ENCODE measurements around the gene HDGFL1. TPM values are rescaled to one million over a fixed set of nuclear protein-coding genes. Genes with fewer than 3 reads are reported as not detected.

HDGFL1 gene
- total RNA-seq, 1 experiment from 2014 or later, result not detected

DNA sequence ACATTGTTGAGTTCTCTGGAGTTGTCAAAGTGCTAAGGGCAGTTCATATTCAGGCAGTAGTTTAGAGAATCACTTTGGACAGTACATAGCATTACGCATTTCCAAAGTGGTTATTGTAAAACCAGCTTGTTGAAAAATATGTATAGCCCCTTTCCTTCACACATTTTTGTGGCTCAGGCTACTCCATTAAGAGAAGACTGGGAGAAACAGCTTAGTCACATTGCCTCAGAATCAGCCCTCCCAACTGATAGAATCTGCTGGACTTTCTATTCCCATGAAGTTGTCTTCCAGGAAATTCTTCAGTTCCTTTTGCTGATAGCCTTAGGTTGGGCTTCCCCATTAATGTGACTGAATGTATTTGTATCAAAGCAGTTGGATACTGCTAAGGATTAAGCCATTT is 39.5 kb upstream of the HDGFL1 start:
- CTCF ChIA-PET, result no interaction called here
- Mint-ChIP-seq H3K27ac (no peak overlapping the region), H3K4me1 (no peaks in the 10 kb centered on the region)

DNA sequence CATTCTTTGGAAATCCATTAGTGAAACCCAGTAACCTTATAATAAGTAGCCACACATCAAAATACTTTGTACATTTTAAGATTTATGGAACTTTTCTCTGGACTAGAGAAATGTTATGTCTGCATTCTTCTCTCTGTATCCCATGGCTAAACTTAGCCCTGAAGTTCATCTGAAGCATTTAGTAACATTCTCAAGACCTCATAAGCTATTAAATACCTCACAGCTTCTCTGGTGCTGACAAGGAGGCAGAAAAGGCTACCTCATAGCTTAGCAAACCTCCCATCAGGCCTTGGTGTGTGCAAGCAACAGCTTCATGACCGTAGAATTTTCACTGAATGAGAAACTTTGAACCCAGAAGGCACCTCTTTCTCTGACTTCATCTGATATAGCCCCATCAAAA is 38.9 kb upstream of the HDGFL1 start:
- no peak overlapping the region for H3K27ac Mint-ChIP-seq
- no peaks in the 10 kb centered on the region for H3K4me1 Mint-ChIP-seq
- CTCF ChIA-PET, result no interaction called here
- no peaks in the 10 kb centered on the region for H3K36me3 Mint-ChIP-seq
- no peaks in the 10 kb centered on the region for H3K27me3 Mint-ChIP-seq (ENCODE audit: low read depth)
- no peak overlapping the region for H3K4me3 Mint-ChIP-seq
- H3K9me3 Mint-ChIP-seq, result no peaks in the 10 kb centered on the region
- POLR2A ChIA-PET, result no interaction called here
- no peak for TF ChIP-seq HMGA2 (CRISPR knock-in tag; IDR thresholded peaks at IDR 0.05)
- TF ChIP-seq ZNF416 (CRISPR knock-in tag; IDR thresholded peaks at IDR 0.05), result no peak
- TF ChIP-seq, protein P1, sequence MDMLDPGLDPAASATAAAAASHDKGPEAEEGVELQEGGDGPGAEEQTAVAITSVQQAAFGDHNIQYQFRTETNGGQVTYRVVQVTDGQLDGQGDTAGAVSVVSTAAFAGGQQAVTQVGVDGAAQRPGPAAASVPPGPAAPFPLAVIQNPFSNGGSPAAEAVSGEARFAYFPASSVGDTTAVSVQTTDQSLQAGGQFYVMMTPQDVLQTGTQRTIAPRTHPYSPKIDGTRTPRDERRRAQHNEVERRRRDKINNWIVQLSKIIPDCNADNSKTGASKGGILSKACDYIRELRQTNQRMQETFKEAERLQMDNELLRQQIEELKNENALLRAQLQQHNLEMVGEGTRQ (CRISPR knock-in tag; IDR thresholded peaks at IDR 0.05), result no peak
- TF ChIP-seq, protein P2, sequence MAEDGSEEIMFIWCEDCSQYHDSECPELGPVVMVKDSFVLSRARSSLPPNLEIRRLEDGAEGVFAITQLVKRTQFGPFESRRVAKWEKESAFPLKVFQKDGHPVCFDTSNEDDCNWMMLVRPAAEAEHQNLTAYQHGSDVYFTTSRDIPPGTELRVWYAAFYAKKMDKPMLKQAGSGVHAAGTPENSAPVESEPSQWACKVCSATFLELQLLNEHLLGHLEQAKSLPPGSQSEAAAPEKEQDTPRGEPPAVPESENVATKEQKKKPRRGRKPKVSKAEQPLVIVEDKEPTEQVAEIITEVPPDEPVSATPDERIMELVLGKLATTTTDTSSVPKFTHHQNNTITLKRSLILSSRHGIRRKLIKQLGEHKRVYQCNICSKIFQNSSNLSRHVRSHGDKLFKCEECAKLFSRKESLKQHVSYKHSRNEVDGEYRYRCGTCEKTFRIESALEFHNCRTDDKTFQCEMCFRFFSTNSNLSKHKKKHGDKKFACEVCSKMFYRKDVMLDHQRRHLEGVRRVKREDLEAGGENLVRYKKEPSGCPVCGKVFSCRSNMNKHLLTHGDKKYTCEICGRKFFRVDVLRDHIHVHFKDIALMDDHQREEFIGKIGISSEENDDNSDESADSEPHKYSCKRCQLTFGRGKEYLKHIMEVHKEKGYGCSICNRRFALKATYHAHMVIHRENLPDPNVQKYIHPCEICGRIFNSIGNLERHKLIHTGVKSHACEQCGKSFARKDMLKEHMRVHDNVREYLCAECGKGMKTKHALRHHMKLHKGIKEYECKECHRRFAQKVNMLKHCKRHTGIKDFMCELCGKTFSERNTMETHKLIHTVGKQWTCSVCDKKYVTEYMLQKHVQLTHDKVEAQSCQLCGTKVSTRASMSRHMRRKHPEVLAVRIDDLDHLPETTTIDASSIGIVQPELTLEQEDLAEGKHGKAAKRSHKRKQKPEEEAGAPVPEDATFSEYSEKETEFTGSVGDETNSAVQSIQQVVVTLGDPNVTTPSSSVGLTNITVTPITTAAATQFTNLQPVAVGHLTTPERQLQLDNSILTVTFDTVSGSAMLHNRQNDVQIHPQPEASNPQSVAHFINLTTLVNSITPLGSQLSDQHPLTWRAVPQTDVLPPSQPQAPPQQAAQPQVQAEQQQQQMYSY (CRISPR knock-in tag; IDR thresholded peaks at IDR 0.05), result no peak
- no peak for TF ChIP-seq SMAD3 (CRISPR knock-in tag; IDR thresholded peaks at IDR 0.05; ENCODE audit: borderline replicate concordance)
- TF ChIP-seq, protein P3, sequence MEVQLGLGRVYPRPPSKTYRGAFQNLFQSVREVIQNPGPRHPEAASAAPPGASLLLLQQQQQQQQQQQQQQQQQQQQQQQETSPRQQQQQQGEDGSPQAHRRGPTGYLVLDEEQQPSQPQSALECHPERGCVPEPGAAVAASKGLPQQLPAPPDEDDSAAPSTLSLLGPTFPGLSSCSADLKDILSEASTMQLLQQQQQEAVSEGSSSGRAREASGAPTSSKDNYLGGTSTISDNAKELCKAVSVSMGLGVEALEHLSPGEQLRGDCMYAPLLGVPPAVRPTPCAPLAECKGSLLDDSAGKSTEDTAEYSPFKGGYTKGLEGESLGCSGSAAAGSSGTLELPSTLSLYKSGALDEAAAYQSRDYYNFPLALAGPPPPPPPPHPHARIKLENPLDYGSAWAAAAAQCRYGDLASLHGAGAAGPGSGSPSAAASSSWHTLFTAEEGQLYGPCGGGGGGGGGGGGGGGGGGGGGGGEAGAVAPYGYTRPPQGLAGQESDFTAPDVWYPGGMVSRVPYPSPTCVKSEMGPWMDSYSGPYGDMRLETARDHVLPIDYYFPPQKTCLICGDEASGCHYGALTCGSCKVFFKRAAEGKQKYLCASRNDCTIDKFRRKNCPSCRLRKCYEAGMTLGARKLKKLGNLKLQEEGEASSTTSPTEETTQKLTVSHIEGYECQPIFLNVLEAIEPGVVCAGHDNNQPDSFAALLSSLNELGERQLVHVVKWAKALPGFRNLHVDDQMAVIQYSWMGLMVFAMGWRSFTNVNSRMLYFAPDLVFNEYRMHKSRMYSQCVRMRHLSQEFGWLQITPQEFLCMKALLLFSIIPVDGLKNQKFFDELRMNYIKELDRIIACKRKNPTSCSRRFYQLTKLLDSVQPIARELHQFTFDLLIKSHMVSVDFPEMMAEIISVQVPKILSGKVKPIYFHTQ (CRISPR knock-in tag; IDR thresholded peaks at IDR 0.05), result no peak
- TF ChIP-seq ZNF219 (CRISPR knock-in tag; IDR thresholded peaks at IDR 0.05; ENCODE audit: borderline replicate concordance), result no peak
- TF ChIP-seq EMX1 (CRISPR knock-in tag; IDR thresholded peaks at IDR 0.05), result no peak
- TF ChIP-seq, protein P4, sequence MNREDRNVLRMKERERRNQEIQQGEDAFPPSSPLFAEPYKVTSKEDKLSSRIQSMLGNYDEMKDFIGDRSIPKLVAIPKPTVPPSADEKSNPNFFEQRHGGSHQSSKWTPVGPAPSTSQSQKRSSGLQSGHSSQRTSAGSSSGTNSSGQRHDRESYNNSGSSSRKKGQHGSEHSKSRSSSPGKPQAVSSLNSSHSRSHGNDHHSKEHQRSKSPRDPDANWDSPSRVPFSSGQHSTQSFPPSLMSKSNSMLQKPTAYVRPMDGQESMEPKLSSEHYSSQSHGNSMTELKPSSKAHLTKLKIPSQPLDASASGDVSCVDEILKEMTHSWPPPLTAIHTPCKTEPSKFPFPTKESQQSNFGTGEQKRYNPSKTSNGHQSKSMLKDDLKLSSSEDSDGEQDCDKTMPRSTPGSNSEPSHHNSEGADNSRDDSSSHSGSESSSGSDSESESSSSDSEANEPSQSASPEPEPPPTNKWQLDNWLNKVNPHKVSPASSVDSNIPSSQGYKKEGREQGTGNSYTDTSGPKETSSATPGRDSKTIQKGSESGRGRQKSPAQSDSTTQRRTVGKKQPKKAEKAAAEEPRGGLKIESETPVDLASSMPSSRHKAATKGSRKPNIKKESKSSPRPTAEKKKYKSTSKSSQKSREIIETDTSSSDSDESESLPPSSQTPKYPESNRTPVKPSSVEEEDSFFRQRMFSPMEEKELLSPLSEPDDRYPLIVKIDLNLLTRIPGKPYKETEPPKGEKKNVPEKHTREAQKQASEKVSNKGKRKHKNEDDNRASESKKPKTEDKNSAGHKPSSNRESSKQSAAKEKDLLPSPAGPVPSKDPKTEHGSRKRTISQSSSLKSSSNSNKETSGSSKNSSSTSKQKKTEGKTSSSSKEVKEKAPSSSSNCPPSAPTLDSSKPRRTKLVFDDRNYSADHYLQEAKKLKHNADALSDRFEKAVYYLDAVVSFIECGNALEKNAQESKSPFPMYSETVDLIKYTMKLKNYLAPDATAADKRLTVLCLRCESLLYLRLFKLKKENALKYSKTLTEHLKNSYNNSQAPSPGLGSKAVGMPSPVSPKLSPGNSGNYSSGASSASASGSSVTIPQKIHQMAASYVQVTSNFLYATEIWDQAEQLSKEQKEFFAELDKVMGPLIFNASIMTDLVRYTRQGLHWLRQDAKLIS (CRISPR knock-in tag; IDR thresholded peaks at IDR 0.05; ENCODE audit: borderline replicate concordance), result no peak
- TF ChIP-seq, protein P5, sequence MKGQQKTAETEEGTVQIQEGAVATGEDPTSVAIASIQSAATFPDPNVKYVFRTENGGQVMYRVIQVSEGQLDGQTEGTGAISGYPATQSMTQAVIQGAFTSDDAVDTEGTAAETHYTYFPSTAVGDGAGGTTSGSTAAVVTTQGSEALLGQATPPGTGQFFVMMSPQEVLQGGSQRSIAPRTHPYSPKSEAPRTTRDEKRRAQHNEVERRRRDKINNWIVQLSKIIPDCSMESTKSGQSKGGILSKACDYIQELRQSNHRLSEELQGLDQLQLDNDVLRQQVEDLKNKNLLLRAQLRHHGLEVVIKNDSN (CRISPR knock-in tag; IDR thresholded peaks at IDR 0.05), result no peak
- TF ChIP-seq, protein P6, sequence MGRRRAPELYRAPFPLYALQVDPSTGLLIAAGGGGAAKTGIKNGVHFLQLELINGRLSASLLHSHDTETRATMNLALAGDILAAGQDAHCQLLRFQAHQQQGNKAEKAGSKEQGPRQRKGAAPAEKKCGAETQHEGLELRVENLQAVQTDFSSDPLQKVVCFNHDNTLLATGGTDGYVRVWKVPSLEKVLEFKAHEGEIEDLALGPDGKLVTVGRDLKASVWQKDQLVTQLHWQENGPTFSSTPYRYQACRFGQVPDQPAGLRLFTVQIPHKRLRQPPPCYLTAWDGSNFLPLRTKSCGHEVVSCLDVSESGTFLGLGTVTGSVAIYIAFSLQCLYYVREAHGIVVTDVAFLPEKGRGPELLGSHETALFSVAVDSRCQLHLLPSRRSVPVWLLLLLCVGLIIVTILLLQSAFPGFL (CRISPR knock-in tag; IDR thresholded peaks at IDR 0.05; ENCODE audit: borderline replicate concordance), result no peak
- TF ChIP-seq SP1 (CRISPR knock-in tag; conservative IDR thresholded peaks at IDR 0.05), result no peak
- no peak for TF ChIP-seq ZNF671 (CRISPR knock-in tag; IDR thresholded peaks at IDR 0.05)
- no peak for TF ChIP-seq ATF1 (CRISPR knock-in tag; IDR thresholded peaks at IDR 0.05)
- no peak for TF ChIP-seq FOXJ3 (CRISPR knock-in tag; IDR thresholded peaks at IDR 0.05; ENCODE audit: borderline replicate concordance)
- no peak for TF ChIP-seq ETV6 (CRISPR knock-in tag; IDR thresholded peaks at IDR 0.05)
- TF ChIP-seq ZNF138 (CRISPR knock-in tag; conservative IDR thresholded peaks at IDR 0.05), result no peak
- TF ChIP-seq, protein P7, sequence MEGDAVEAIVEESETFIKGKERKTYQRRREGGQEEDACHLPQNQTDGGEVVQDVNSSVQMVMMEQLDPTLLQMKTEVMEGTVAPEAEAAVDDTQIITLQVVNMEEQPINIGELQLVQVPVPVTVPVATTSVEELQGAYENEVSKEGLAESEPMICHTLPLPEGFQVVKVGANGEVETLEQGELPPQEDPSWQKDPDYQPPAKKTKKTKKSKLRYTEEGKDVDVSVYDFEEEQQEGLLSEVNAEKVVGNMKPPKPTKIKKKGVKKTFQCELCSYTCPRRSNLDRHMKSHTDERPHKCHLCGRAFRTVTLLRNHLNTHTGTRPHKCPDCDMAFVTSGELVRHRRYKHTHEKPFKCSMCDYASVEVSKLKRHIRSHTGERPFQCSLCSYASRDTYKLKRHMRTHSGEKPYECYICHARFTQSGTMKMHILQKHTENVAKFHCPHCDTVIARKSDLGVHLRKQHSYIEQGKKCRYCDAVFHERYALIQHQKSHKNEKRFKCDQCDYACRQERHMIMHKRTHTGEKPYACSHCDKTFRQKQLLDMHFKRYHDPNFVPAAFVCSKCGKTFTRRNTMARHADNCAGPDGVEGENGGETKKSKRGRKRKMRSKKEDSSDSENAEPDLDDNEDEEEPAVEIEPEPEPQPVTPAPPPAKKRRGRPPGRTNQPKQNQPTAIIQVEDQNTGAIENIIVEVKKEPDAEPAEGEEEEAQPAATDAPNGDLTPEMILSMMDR (IDR thresholded peaks at IDR 0.05), result no peak
- TF ChIP-seq FOXP1 (CRISPR knock-in tag; IDR thresholded peaks at IDR 0.05; ENCODE audit: borderline replicate concordance), result no peak
- TF ChIP-seq JAZF1 (CRISPR knock-in tag; IDR thresholded peaks at IDR 0.05), result no peak
- no peak for DNase-seq (ENCODE audit: low spot score)
- no peak for ATAC-seq

More for the DNA sequence above, 39.5 kb upstream of the HDGFL1 start:
- no peak overlapping the region for H3K4me3 Mint-ChIP-seq
- TF ChIP-seq CREM (CRISPR knock-in tag; IDR thresholded peaks at IDR 0.05), result no peak
- TF ChIP-seq ZNF232 (CRISPR knock-in tag; IDR thresholded peaks at IDR 0.05), result no peak
- no peak for TF ChIP-seq RELA (CRISPR knock-in tag; IDR thresholded peaks at IDR 0.05; ENCODE audit: borderline replicate concordance)
- no peak for TF ChIP-seq TP53 (CRISPR knock-in tag; IDR thresholded peaks at IDR 0.05)
- POLR2A ChIA-PET, result no interaction called here
- H3K36me3 Mint-ChIP-seq, result no peaks in the 10 kb centered on the region
- ATAC-seq, result no peak
- no peaks in the 10 kb centered on the region for H3K27me3 Mint-ChIP-seq (ENCODE audit: low read depth)
- no peak for DNase-seq (ENCODE audit: low spot score)
- H3K9me3 Mint-ChIP-seq, result no peaks in the 10 kb centered on the region
